SU-DHL-6 (cell line): Measurements from ENCODE around the gene CTDSPL2.

ENCODE experiments used
- EZH2phosphoT487 ChIP-seq: fragments of 200-600 bp; sonication (generic), shearing (Covaris generic); conservative IDR thresholded peaks from 2 replicates; pipeline ENCODE4 v1.6.1; 2018; ENCODE audit warnings: mild to moderate bottlenecking, antibody characterized with exemption, low read length, moderate library complexity, mixed read lengths
- TF ChIP-seq, protein P1 (sequence below): fragments of 200-600 bp; sonication (generic); IDR thresholded peaks from one replicate; pipeline ENCODE4 v1.5.1; 2017; ENCODE audit warnings: antibody characterized with exemption, mild to moderate bottlenecking, low read length, moderate library complexity; ENCODE audit not compliant: insufficient read depth, poor library complexity, severe bottlenecking

DNA sequence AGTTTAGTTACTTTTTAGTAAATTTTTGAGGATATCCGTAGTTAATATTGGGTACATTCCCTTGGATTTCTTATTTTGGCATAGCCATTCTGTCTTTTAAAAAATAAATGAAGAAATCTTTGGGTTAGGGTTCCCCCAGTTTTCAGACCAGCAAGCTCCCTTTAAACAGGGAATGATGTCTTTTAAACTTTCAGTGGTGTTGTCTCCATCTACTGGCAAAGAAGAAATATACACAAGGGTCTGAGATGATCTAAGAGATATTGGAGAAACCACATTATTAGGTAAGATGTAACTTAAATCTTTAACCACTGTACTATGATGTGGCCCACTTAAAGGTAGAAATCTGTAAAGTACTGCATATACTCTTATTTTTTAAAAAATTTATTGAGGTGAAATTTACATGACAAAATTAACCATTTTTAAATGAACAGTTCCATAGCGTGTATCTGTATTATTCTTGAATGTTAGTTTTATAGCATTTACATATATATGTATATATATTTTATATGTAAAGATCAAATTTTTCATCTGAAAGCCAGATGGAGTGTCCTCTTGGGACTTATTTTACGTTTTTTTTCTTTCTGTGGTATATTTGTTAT is 74.4 kb downstream of the CTDSPL2 start:
- TF ChIP-seq, protein P1, sequence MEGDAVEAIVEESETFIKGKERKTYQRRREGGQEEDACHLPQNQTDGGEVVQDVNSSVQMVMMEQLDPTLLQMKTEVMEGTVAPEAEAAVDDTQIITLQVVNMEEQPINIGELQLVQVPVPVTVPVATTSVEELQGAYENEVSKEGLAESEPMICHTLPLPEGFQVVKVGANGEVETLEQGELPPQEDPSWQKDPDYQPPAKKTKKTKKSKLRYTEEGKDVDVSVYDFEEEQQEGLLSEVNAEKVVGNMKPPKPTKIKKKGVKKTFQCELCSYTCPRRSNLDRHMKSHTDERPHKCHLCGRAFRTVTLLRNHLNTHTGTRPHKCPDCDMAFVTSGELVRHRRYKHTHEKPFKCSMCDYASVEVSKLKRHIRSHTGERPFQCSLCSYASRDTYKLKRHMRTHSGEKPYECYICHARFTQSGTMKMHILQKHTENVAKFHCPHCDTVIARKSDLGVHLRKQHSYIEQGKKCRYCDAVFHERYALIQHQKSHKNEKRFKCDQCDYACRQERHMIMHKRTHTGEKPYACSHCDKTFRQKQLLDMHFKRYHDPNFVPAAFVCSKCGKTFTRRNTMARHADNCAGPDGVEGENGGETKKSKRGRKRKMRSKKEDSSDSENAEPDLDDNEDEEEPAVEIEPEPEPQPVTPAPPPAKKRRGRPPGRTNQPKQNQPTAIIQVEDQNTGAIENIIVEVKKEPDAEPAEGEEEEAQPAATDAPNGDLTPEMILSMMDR = peak; percentile 51
- TF ChIP-seq EZH2phosphoT487 = no peak
